Right ventricle myocardium superior (tissue), 1 donor: ENCODE results near the gene LRRTM3. TPM values are rescaled to one million over a fixed set of nuclear protein-coding genes. Genes with fewer than 3 reads are reported as not detected.

ENCODE experiments used
- ATAC-seq: fragments of 200-7000 bp; cut with Tn5 transposase; one replicate; pipeline ENCODE4 v1.9.1; 2020; ENCODE audit warnings: mild to moderate bottlenecking; ENCODE audit not compliant: poor library complexity
- DNase-seq: peaks from one replicate; pipeline ENCODE4 v3.0.0-alpha.2; 2020
- intact Hi-C: fragments of 100-400 bp; cut with DNase I; formaldehyde crosslinking; loops from one replicate; pipeline ENCODE4 v1.11.2; 2022
- total RNA-seq: library from RNA; stranded (reverse); fragmentation: NEBNext Ultra II Directional; extraction: Animal tissue kit (Norgen Biotek cat#: 25700); gene quantifications from one replicate; pipeline ENCODE4 v1.2.1, GENCODE V29; 2021
- donor health status: DM: no; HTN: yes; CAD: no; lungs with severe emphysema.

Gene LRRTM3
- total RNA-seq, 1 donor from 2014 or later: not detected

GRCh38 chr10:67088036-67088435 lies 162.2 kb downstream of the LRRTM3 start:
- intact Hi-C loops: no loop called here
- DNase-seq: no peak
- peak; percentile 48 for ATAC-seq

- intact Hi-C loops: no loop called here
Measured at GRCh38 chr10:67095531-67095930, 169.7 kb downstream of the LRRTM3 start.

GRCh38 chr10:67098461-67098860 lies 172.6 kb downstream of the LRRTM3 start:
- ATAC-seq (no peak), DNase-seq (no peak)
- intact Hi-C loops: no loop called here

More at GRCh38 chr10:67095531-67095930, 169.7 kb downstream of the LRRTM3 start:
- ATAC-seq (no peak), DNase-seq (no peak)

- intact Hi-C loops: no loop called here
- ATAC-seq (no peak), DNase-seq (no peak)
Measured at GRCh38 chr10:67100951-67101350, 175.1 kb downstream of the LRRTM3 start.

GRCh38 chr10:67107670-67108069 lies 181.8 kb downstream of the LRRTM3 start:
- ATAC-seq (no peak), DNase-seq (peak; percentile 21)
- intact Hi-C loops: no loop called here

GRCh38 chr10:67110286-67110685 lies 184.4 kb downstream of the LRRTM3 start:
- intact Hi-C loops: no loop called here
- ATAC-seq: no peak
- no peak for DNase-seq

- intact Hi-C loops: no loop called here
- ATAC-seq (no peak), DNase-seq (no peak)
Measured at GRCh38 chr10:67112765-67113164, 186.9 kb downstream of the LRRTM3 start.

- ATAC-seq (no peak), DNase-seq (no peak)
- intact Hi-C loops: no loop called here
Measured at GRCh38 chr10:67114945-67115344, 189.1 kb downstream of the LRRTM3 start.

GRCh38 chr10:67115972-67116371 lies 190.1 kb downstream of the LRRTM3 start:
- no peak for ATAC-seq
- intact Hi-C loops: no loop called here
- no peak for DNase-seq

GRCh38 chr10:67119651-67120050 lies 193.8 kb downstream of the LRRTM3 start:
- intact Hi-C loops: no loop called here
- ATAC-seq (no peak), DNase-seq (no peak)

GRCh38 chr10:67127441-67127840 lies 201.6 kb downstream of the LRRTM3 start:
- ATAC-seq (no peak), DNase-seq (no peak)
- intact Hi-C loops: no loop called here

- DNase-seq (no peak), ATAC-seq (no peak)
- intact Hi-C loops: no loop called here
Measured at GRCh38 chr10:67140641-67141040, 214.8 kb downstream of the LRRTM3 start.

- DNase-seq (no peak), ATAC-seq (no peak)
- intact Hi-C loops: no loop called here
Measured at GRCh38 chr10:67141300-67141699, 215.5 kb downstream of the LRRTM3 start.

- DNase-seq (no peak), ATAC-seq (no peak)
- intact Hi-C loops: no loop called here
Measured at GRCh38 chr10:67144530-67144929, 218.7 kb downstream of the LRRTM3 start.
